Head of caudate nucleus (tissue), 42 donors: ENCODE measurements around the gene CDK1.

Source experiments
- DNase-seq, 42 donors: peaks; one replicate each; pipeline versions ENCODE4 v3.0.0 to v3.0.0-alpha.2; 2020 to 2021; ENCODE audit warnings: mixed read lengths in 7 of 42
- intact Hi-C: fragments of 100-400 bp; cut with DNase I; formaldehyde crosslinking; loops from one replicate; pipeline ENCODE4 v1.15.0; 2022

The CDK1 gene

DNA sequence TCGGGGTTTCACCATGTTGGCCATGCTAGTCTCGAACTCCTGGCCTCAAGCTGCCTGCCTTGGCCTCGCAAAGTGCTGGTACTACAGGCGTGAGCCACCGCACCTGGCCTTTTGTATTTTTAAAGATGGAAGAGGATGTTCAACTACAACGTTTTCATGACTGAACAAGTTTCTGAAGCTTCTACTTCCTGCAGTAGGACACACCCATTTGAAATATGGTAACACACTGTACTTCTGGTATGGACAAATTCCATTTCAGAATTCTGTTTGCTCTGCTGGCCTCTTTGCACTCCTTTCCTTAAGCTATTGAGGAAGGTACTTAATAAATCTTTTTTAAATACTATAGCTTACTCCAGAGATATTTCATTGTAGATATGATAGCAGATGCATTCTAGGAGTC lies 10.9 kb upstream of the CDK1 start:
- intact Hi-C loops, result no loop called here
- no peak for DNase-seq

DNA sequence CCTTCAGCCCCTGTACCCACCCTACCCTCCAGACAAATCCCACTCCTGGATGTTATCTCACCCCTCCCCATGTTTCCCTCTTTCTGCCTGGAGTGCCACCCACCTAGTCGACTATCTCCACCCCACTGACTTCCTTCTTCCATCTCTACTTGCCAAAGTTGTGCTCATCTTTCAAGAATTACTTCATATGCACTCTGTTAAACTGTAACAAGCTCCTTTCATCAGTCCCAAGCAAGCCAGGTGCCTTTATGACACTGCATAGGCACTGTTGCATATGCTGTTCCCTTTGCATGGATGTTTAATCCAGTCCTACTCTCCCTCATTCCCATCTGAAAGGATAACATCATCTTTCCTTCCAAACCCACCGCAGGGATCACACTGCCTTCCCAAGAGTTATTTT lies 8.9 kb upstream of the CDK1 start:
- no peak for DNase-seq
- intact Hi-C loops, result no loop called here

DNA sequence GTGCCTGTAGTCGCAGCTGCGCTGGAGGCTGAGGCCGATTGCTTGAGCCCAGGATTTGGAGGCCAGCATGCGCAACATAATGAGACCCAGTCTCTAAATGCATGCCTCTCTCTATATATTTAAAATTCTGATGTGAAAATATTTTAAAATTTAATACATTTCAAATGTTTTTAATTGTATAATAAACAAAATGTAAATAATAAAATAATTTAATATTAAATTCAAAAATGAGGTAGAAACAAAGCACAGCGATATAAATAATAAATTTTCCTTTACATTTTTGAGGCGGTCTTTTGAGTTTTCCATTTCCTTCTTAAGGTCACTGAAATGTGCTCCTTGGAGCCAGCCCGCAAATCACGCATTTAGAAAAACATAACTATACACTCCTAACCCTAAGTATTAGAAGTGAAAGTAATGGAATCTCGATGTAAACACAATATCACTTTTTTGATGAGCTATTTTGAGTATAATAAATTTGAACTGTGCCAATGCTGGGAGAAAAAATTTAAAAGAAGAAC lies 523 bp upstream of the CDK1 start:
- DNase-seq, result peak in 2 of 42 donors; percentile 2 to 14
- intact Hi-C loops, result no loop called here

DNA sequence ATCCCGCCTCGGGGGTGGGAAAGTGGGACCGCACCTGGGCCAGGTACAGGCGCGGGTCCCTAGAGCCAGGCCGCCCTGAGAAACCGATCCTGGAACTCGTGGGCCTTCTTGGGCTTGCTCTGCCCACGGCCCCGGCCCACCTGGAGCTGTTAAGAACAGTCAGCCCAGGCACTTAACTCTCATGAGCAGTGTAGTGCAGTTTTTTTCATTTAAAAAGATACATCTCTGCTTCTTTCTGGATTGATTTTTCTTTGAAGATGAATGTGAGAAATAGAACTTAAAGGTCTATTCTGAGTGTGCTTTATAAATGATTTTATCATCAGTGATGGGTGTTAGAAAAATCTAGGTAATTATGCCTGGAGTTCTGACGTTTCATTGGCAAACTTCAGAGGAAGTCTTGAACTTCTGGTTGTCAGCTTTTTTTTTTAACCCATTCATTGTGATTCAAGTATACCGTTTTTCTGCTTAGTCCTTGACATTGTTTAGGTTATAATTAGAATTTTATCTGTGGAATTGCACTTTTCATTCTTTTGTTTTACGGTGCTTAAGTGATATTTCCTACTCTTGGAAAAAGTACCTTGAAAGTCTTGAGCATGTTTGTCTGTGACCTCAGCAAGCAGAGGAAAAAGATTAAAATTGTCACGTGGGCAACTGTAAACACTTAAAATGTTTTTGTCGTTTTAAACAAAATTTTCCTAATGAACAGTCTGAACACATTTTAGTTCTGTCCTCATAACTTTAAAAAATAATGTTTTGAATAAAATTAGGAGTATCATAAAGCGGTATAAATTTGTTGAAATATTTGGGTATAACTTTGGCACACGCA lies 906 bp downstream of the CDK1 start:
- intact Hi-C loops, result no loop called here
- DNase-seq, result peak in 2 of 42 donors; percentile 3 to 4

DNA sequence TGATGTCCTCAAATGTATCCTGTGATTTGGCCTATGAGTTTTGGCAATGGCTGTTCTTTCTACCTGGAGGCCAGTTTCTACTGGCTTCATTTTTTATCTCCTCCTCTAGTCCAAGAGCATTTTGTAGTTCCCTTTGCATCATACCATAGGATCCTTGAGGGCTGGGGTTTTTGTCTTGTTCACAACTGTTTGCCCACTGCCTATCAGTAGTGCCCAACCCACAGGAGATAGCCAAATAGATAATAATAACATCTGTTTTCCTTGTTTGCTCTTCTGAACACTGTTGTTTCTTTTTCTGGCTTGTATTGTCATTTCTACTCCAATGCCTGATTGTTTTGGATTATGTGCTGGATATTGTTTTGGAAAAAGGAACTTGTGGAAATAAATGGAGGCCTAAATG lies 3.4 kb downstream of the CDK1 start:
- intact Hi-C loops, result no loop called here
- no peak for DNase-seq

DNA sequence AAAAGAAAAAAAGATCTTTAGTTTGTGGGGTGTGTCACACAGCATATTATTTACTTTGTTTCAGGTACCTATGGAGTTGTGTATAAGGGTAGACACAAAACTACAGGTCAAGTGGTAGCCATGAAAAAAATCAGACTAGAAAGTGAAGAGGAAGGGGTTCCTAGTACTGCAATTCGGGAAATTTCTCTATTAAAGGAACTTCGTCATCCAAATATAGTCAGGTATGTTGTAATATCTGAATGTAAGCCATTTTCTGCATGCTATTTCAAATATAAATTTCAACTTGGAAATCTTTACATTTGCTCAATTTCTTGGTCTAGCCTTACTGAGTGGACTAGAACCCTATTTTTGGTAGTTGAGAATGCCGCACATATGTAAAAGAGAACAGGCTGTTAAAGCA lies 6.4 kb downstream of the CDK1 start:
- DNase-seq, result no peak
- intact Hi-C loops, result no loop called here

DNA sequence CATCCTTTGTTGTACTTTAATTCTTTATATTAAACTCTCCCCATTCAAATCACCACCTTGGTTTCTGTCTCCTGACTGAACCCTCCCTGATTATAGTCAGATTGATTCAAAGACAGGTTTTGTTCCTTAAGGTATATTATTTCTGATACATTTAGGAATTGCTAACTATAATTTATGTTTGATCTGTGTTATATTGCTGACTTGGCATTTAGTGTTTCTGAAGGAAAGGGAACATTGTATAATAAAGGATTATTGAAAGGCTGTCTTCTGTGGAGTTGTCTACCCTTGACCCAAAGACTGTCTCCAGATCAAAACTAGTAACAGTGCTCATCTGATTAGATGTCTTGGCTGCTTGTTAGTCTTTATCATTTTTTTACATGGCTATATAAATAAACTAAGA lies 10.3 kb downstream of the CDK1 start:
- intact Hi-C loops, result no loop called here
- no peak for DNase-seq

DNA sequence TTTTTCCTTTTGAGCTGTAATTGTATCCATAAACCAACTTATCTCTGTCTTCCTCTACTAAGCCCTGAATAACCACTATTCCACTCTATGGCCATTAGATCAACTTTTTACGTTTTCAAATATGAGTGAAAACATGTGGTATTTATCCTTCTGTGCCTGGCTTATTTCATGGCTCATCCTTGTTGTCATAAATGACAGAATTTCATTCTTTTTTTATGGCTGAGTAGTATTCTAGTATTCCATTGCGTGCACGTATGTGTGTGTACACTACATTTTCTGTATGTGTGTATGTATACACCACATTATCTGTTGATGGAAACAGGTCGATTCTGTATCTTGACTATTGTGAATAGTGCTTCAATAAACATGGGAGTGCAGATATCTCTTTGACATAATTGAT lies 11.1 kb downstream of the CDK1 start:
- DNase-seq, result no peak
- intact Hi-C loops, result no loop called here

DNA sequence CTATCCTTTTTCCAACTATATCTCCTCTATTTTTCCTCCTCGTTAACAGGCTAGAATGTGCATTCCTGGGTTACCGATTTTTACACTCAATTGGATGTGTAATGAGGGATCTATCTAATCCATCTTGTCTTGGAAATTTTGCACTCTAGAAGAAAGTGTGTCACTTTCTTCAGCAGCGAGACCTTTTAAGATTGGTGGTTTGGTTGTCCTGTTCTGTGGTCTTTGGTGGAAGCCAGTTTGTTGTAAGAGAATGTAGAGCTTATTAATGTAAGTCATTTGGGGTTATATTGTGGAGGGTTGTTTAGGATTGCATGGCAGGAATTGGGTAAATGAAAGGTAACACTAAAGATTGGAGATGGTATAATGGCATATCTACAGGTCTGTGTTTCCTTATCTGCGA lies 16.7 kb downstream of the CDK1 start:
- intact Hi-C loops, result no loop called here

DNA sequence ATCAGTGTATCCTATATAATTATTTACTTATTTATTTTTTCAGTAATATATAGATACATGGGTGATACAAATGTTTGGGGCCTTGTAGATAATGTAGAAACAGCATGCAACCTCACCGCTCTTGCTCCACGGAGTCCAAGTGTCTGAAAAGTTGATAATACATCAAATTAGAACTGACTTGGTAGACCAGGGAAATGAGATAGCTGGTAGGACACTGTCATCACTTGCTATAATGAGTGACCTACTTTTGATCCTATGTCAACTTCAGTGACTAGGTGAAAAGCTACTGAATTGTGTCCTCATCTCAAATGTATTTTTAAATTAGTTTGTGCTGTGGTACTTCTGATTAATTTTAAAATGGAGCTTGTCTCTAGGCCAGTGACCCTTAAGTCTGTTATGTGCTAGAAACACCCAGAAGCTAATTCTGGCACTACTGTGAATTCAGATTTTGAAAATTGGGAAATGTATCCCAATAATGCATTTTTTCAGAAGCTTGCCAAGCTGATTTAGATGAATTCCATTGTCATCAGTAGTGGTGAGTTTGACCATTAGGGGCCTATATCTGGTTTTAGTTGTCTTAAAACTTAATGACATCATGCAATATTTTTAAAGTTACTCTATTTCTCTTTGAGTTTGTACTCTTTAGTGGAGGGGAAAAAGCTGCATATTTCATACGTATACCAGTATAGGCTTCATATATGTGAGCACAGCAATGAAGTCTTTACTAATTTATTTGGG lies 17.4 kb downstream of the CDK1 start:
- no peak for DNase-seq
- intact Hi-C loops, result no loop called here

More for the DNA sequence above, 16.7 kb downstream of the CDK1 start:
- DNase-seq, result no peak

DNA sequence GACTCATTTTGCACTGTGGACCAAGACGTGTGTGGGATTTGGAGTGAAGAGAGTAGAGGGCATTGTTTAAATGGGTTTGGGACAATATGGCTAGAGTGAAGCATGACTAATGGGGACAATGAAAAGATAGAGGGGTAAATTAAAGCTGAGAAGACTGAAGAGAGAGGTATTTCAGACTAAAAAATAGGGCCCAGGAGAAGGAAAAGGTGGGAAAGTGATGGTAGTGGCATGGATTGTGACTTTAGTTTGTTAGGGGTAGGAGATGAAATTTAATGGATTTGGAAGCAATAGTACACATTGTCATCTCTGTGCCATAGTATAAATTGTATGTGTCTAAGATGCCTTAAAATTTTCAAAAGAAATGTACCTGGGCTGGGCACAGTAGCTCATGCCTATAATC lies 18.2 kb downstream of the CDK1 start:
- intact Hi-C loops, result no loop called here
- DNase-seq, result no peak

DNA sequence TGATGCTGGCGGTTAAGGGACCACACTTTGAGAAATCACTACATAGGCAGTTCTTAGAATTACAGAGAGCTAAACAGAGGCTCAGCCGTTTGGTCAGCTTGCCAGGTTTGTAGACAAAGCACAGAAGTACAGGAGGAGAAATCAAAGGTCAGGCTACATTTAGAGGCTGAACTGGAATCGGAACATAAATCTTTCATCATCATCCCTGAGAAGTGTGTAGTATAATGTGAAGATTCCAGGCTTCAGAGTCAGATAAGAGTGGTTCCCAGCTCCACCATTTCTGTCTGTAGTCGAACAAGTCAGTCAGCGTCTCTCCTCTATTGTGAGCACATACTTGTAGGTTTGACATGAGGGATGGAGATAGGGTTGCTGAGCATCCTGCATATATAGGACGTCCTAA lies 18.9 kb downstream of the CDK1 start:
- no peak for DNase-seq
- intact Hi-C loops, result no loop called here

DNA sequence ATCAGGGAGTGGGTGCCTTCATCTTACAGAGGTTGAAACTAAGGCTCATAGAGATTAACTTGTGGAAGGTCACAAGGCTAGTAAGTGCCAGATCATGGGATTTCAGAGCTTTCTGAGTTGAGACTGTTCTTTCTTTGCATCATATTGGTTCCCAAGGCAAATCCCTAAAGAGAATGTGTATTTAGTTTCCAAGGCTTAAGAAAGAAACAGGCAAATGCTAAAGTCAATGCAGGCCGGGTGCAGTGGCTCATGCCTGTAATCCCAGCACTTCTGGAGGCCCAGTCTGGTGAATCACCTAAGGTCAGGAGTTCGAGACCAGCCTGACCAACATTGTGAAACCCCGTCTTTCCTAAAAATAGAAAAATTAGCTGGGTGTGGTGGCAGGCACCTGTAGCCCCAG lies 19.8 kb downstream of the CDK1 start:
- DNase-seq, result no peak
- intact Hi-C loops, result no loop called here

DNA sequence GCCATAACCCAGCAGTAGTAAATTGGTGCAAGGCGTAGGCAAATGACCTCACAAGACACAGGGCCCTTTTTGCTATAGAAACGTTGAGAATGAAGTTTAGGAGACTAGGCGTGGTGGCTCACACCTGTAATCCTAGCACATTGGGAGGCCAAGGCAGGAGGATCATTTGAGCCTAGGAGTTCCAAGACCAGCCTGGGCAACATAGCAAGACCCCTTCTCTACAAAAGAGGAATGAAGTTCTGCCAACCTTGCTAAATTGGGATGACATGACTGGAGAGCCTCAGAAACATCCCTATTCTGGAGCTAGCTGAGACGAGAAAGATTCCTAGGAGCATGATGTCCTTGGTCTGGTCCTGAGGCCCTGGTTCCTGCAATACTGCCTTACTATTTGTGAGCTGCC lies 20.6 kb downstream of the CDK1 start:
- intact Hi-C loops, result no loop called here
- no peak for DNase-seq

DNA sequence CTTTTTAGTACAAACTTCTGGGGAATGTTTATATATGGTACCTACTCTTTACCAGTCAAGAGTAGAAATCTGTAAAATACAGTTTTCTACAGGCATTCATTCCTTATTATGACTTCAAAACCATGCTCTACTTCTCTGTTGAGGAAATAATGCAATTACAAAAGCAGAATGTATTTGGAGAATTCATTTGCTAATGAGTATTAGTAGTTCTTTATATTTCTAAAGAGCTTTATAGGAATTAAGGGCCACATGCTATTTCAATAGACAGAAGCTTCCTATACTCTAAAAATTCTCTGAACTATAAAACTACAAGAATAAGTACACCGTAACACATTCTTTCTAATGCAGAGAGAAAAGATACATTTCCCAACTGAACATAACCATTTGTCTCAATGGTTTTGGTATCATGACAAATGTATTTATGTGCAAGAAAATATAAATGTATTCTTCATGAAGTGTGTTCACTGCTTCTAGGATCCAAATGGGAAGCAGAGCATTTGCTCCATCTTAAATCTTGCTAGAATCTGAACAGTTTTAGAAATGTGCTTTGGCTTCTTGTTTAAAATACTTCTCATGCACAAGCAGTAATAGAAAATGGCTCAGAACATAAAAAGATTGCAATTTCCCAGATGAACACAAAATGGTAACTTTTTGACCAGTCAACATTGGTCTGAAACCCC lies 21.8 kb downstream of the CDK1 start:
- intact Hi-C loops, result no loop called here
- no peak for DNase-seq

DNA sequence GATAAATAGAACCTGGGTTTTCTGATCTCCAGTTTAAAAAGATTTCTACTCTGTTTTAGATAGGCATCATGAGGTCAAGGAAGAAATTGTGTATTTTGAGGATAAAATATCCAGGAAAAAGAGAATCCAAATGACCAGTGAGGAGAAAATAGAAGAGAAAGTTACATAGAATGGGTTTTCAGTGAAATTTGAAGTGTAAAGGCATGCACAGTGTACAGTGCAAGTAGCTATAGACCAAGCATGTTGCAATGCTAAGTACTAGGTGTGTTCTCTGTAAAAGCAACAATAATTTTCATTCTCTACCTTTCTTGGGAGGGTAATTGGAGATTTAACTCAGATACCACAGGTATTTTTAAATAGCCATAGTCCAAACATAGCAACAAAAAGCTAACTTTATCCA lies 22.6 kb downstream of the CDK1 start:
- intact Hi-C loops, result no loop called here
- no peak for DNase-seq

DNA sequence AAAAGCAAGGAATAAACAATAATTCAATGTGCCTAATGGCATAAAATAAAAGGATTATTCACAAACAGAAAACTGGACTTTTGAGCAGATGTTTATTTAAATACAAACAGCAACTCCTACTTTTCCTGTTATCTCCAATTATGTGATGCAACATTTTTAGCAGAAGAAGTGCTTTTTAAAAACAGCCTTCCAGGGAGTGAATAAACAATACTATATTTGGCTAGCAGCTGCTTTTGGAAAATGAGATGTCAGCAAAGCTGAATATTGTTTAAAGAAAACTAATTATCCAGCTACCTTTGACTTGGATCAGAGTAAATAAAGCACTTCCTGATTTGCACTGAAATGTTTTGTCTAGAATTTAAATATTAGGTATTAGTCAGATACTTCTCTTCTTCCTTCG lies 23.2 kb downstream of the CDK1 start:
- no peak for DNase-seq
- intact Hi-C loops, result no loop called here

DNA sequence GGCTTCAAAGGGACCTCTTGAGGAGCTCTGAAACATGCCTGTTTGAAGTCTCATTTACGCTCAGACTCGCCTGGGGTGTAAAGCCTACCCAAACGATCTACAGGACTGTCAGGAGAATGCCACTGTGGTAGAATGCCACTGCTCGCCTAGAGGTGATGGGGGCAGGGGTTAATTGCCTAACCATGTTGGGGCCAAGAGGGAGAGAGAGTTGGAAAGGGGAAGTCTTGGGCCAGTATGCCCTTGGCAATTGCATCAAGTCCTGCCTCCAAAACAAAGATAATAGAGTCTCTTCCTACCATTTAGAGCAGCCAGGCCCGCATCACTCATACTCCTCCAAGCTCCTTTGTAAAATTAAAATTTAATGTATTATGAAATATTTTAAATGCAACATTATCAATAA lies 25.2 kb downstream of the CDK1 start:
- intact Hi-C loops, result no loop called here
- no peak for DNase-seq

DNA sequence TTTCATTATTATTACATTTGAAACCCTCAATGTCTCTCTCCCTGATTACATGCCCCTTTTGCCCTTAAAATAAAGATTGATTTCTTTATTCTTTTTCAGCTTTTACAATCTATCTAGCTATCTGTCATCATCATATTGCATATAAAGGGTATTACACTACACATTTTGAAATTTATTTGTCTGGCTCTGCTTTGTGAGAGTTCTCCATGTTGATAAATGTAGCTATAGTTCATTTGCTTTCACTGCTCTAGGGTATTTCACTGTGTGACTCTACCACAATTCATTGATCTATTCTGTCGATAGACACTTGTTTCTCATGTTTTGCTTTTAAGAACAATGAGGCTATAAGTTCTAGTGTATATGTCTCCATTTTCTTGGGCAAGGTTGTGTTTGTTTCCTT lies 25.6 kb downstream of the CDK1 start:
- intact Hi-C loops, result no loop called here
- DNase-seq, result no peak

DNA sequence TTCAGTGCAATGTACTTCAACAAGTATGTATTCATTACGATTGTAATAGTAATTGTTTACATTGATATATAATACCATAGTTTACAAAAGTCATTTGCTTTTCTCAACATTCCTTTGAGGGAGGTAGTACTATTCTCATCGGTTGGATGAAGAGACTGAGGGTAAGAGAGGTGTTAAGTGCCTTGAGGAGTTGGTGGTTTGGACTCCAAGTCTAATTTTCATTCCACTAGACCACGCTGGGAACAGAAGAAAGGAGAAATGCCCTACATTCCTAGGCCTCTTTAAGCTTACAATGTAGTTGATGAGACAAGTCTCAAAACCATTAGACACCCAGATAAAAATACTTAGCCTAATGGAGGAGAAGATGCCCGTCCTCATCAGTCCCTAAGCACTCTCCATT lies 28.6 kb downstream of the CDK1 start:
- intact Hi-C loops, result no loop called here
- DNase-seq, result no peak
